22Rv1 (cell line): ENCODE measurements around the gene SCART1.

Source experiments
- CTCF ChIP-seq: fragments of 450-650 bp; IDR thresholded peaks from 2 replicates; pipeline ENCODE4 v1.5.1; 2017; ENCODE audit warnings: mild to moderate bottlenecking
- ZFX ChIP-seq: fragments of 450-650 bp; IDR thresholded peaks from 2 replicates; pipeline ENCODE4 v1.6.1; 2017; ENCODE audit warnings: antibody characterized with exemption, borderline replicate concordance

- TF ChIP-seq CTCF (no peak), ZFX (no peak)
These were observed 8.1 kb downstream of the SCART1 start for GRCh38 chr10:133461841-133462240.
